Left ventricle myocardium inferior (tissue), 1 donor: Measurements from ENCODE around the gene HOXD8. TPM values are rescaled to one million over a fixed set of nuclear protein-coding genes. Genes with fewer than 3 reads are reported as not detected.

Experiments
- DNase-seq: peaks from one replicate; pipeline ENCODE4 v3.0.0-alpha.2; 2020
- H3K27ac ChIP-seq: fragments of 200-600 bp; replicated peaks from 2 replicates; pipeline ENCODE4 v1.8.0; 2021
- H3K27me3 ChIP-seq: fragments of 200-600 bp; 2 replicates; pipeline ENCODE4 v1.8.0; 2021; ENCODE audit warnings: low read depth
- H3K36me3 ChIP-seq: fragments of 200-600 bp; 2 replicates; pipeline ENCODE4 v1.8.0; 2021
- H3K4me1 ChIP-seq: fragments of 200-600 bp; 2 replicates; pipeline ENCODE4 v1.8.0; 2021
- H3K4me3 ChIP-seq: fragments of 200-600 bp; 2 replicates; pipeline ENCODE4 v1.8.0; 2021; ENCODE audit warnings: mild to moderate bottlenecking, moderate library complexity
- H3K9me3 ChIP-seq: fragments of 200-600 bp; replicated peaks from 2 replicates; pipeline ENCODE4 v1.8.0; 2021
- CTCF ChIP-seq: fragments of 200-600 bp; IDR thresholded peaks from 2 replicates; pipeline ENCODE4 v1.8.0; 2021; ENCODE audit warnings: antibody characterized with exemption, mild to moderate bottlenecking, borderline replicate concordance
- intact Hi-C: fragments of 100-400 bp; cut with micrococcal nuclease; formaldehyde crosslinking; loops from one replicate; pipeline ENCODE4 v1.11.0; 2022
- total RNA-seq: library from RNA; stranded (reverse); fragmentation: NEBNext Ultra II Directional; extraction: Animal tissue kit (Norgen Biotek cat#: 25700); gene quantifications from one replicate; pipeline ENCODE4 v1.2.1, GENCODE V29; 2021
- donor health status: DM: no; HTN: yes; CAD: no; lungs with severe emphysema.

Gene HOXD8
- total RNA-seq, 1 donor from 2014 or later = 0.14 TPM

DNA sequence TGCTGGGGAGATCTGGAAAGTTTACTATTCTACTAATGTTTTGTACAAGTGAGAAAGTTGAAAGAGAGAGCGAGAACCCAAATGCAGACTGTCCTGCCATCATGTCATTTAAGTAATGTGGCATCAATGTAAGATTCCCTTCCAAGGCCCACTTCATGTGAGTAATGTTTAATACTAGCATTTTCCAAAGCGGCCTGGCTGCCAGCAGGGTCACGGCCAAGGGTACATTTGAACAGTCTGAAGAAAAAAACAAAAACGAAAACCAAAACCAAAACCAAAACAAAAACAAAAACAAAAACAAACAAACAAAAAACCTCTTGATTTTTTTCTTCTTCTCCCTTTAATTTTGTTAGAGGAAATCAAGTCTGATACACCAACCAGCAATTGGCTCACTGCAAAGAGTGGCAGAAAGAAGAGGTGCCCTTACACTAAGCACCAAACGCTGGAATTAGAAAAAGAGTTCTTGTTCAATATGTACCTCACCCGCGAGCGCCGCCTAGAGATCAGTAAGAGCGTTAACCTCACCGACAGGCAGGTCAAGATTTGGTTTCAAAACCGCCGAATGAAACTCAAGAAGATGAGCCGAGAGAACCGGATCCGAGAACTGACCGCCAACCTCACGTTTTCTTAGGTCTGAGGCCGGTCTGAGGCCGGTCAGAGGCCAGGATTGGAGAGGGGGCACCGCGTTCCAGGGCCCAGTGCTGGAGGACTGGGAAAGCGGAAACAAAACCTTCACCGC, 10.7 kb upstream of the HOXD8 start:
- H3K4me1 ChIP-seq = peaks cover 18% of the 10 kb centered on the region
- peaks cover 100% of the 10 kb centered on the region for H3K27me3 ChIP-seq
- H3K36me3 ChIP-seq = no peaks in the 10 kb centered on the region
- peak; percentile 16 for TF ChIP-seq CTCF
- H3K4me3 ChIP-seq = no peak overlapping the region
- no peak overlapping the region for H3K27ac ChIP-seq
- H3K9me3 ChIP-seq = no peaks in the 10 kb centered on the region
- intact Hi-C loops = no loop called here
- DNase-seq = no peak

GRCh38 chr2:176120364-176121189, 8.9 kb upstream of the HOXD8 start:
- H3K27ac ChIP-seq = no peak overlapping the region
- peaks cover 21% of the 10 kb centered on the region for H3K4me1 ChIP-seq
- intact Hi-C loops = no loop called here
- DNase-seq = no peak
- H3K4me3 ChIP-seq = no peak overlapping the region
- no peaks in the 10 kb centered on the region for H3K36me3 ChIP-seq
- TF ChIP-seq CTCF = no peak
- H3K9me3 ChIP-seq = no peaks in the 10 kb centered on the region
- H3K27me3 ChIP-seq = peaks cover 100% of the 10 kb centered on the region

- peaks cover 21% of the 10 kb centered on the region for H3K4me1 ChIP-seq
- no peaks in the 10 kb centered on the region for H3K9me3 ChIP-seq
- no peak overlapping the region for H3K4me3 ChIP-seq
- H3K36me3 ChIP-seq = no peaks in the 10 kb centered on the region
- no peak for TF ChIP-seq CTCF
- intact Hi-C loops = no loop called here
- no peak overlapping the region for H3K27ac ChIP-seq
- H3K27me3 ChIP-seq = peaks cover 100% of the 10 kb centered on the region
- no peak for DNase-seq
Observed at GRCh38 chr2:176121190-176122051, 8.1 kb upstream of the HOXD8 start.

DNA sequence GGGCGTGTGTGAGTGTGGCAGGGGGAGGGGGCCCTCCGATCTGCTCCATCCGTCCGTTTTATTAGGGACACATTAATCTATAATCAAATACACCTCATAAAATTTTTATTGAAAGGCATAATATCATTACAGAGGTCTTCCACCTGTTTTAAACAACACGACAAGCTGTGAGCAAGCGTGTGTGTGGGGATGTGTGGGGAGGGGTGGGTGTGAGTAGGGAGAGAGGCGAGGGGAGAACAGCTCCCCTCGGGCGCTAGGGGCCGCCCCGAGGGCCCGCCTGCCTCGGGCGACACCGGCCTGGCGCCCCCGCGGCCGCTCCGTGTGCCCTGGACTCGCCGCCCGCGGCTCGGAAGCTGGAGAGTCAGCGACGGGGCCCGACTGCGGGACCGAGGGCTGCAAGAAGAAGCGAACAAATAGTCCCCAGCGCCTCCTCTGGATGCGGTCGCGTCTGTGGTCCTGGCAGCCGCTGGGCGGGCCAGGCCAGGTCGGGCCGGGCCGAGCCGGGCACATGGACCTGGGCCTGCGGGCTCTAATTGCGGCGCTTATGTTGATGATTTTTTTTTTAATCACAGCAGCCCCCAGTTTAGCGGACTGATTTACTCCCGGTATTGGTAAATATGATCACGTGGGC, 7.3 kb upstream of the HOXD8 start:
- H3K36me3 ChIP-seq = no peaks in the 10 kb centered on the region
- no peak for DNase-seq

More for the DNA sequence above, 7.3 kb upstream of the HOXD8 start:
- Histone ChIP-seq H3K4me3 (peak overlapping the region; percentile 61), H3K27ac (no peak overlapping the region), H3K27me3 (peaks cover 100% of the 10 kb centered on the region), H3K4me1 (peaks cover 22% of the 10 kb centered on the region), H3K9me3 (no peaks in the 10 kb centered on the region)
- no peak for TF ChIP-seq CTCF
- intact Hi-C loops = no loop called here
